OCI-LY3 (cell line): ENCODE data around the gene RPL13.

ENCODE experiments used
- EZH2phosphoT487 ChIP-seq: fragments of 200-600 bp; shearing (Covaris generic); IDR thresholded peaks from 2 replicates; pipeline ENCODE4 v1.6.1; 2018; ENCODE audit warnings: antibody characterized with exemption, mixed run types, low read depth
- TF ChIP-seq, protein P1 (sequence below): fragments of 200-600, 300-600 bp; sonication (generic); IDR thresholded peaks from 2 replicates; pipeline ENCODE4 v1.5.1; 2014; ENCODE audit warnings: antibody characterized with exemption, low read length, low read depth

DNA sequence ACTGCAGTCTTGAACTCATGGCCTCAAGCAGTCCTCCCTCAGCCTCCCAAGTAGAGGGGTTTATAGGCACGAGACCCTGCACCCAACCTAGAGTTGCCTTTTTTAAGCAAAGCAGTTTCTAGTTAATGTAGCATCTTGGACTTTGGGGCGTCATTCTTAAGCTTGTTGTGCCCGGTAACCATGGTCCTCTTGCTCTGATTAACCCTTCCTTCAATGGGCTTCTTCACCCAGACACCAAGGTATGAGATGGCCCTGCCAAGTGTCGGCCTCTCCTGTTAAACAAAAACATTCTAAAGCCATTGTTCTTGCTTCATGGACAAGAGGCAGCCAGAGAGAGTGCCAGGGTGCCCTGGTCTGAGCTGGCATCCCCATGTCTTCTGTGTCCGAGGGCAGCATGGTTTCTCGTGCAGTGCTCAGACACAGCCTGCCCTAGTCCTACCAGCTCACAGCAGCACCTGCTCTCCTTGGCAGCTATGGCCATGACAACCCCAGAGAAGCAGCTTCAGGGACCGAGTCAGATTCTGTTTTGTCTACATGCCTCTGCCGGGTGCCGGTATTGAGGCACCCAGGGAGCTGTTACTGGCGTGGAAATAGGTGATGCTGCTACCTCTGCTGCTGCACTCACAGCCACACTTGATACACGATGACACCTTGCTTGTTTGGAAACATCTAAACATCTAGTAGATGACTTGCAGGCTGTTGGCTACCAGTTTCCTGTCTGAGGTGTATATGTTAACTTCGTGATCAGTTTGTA is 3.3 kb downstream of the RPL13 start:
- TF ChIP-seq, protein P1, sequence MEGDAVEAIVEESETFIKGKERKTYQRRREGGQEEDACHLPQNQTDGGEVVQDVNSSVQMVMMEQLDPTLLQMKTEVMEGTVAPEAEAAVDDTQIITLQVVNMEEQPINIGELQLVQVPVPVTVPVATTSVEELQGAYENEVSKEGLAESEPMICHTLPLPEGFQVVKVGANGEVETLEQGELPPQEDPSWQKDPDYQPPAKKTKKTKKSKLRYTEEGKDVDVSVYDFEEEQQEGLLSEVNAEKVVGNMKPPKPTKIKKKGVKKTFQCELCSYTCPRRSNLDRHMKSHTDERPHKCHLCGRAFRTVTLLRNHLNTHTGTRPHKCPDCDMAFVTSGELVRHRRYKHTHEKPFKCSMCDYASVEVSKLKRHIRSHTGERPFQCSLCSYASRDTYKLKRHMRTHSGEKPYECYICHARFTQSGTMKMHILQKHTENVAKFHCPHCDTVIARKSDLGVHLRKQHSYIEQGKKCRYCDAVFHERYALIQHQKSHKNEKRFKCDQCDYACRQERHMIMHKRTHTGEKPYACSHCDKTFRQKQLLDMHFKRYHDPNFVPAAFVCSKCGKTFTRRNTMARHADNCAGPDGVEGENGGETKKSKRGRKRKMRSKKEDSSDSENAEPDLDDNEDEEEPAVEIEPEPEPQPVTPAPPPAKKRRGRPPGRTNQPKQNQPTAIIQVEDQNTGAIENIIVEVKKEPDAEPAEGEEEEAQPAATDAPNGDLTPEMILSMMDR = no peak
- no peak for TF ChIP-seq EZH2phosphoT487
